GM13976 (cell line): ENCODE data around the gene PARD3.

Source experiments
- DNase-seq: peaks from one replicate; pipeline ENCODE4 v3.0.0; 2012; ENCODE audit warnings: low spot score
- CTCF ChIP-seq: IDR thresholded peaks from 2 replicates; pipeline ENCODE4 v1.5.1; 2012; ENCODE audit warnings: borderline replicate concordance, mild to moderate bottlenecking; ENCODE audit not compliant: insufficient read depth; ENCODE audit errors: extremely low read depth, missing control alignments, control extremely low read depth
- in situ Hi-C: fragments of 300-500 bp; cut with MboI; formaldehyde crosslinking; loops from one replicate; pipeline ENCODE4 v1.12.0; 2022; ENCODE audit warnings: low sequenced_read_pairs, mixed read lengths, inconsistent platforms; ENCODE audit not compliant: unreplicated experiment

PARD3 gene

GRCh38 chr10:34816085-34816496, 995 bp upstream of the PARD3 start:
- in situ Hi-C loops, result no loop called here
- TF ChIP-seq CTCF, result no peak
- DNase-seq, result no peak

- in situ Hi-C loops, result no loop called here
- DNase-seq, result no peak
- no peak for TF ChIP-seq CTCF
Observed at GRCh38 chr10:34814913-34815184, 247 bp downstream of the PARD3 start.

- no peak for TF ChIP-seq CTCF
- in situ Hi-C loops, result no loop called here
- peak; percentile 69 for DNase-seq
Observed at GRCh38 chr10:34814223-34814912, 728 bp downstream of the PARD3 start.

- DNase-seq, result no peak
- TF ChIP-seq CTCF, result no peak
- in situ Hi-C loops, result no loop called here
Observed at GRCh38 chr10:34813626-34814222, 1.4 kb downstream of the PARD3 start.

GRCh38 chr10:34812771-34813170, 2.3 kb downstream of the PARD3 start:
- DNase-seq, result no peak
- in situ Hi-C loops, result no loop called here

GRCh38 chr10:34811968-34812514, 3.1 kb downstream of the PARD3 start:
- in situ Hi-C loops, result no loop called here
- DNase-seq, result no peak
- no peak for TF ChIP-seq CTCF

More at GRCh38 chr10:34812771-34813170, 2.3 kb downstream of the PARD3 start:
- no peak for TF ChIP-seq CTCF
